ENCODE measurements around the gene SCAMP4. TPM values are rescaled to one million over a fixed set of nuclear protein-coding genes. Genes with fewer than 3 reads are reported as not detected.

The SCAMP4 gene
- total and polyA plus RNA-seq, 2 of the 13 experiments (the other 11 are each of a cell fraction or from before 2014, with no cell fraction given): 10.7 to 13.7 TPM

GRCh38 chr19:1935484-1936208, 30.4 kb downstream of the SCAMP4 start (continued):
- TF ChIP-seq ZNF674 (CRISPR knock-in tag; IDR thresholded peaks at IDR 0.05; ENCODE audit: low read depth) (no peak), FOSL2 (CRISPR knock-in tag; IDR thresholded peaks at IDR 0.05) (peak; percentile 88), ZNF720 (CRISPR knock-in tag; IDR thresholded peaks at IDR 0.05) (no peak), ARNT2 (CRISPR knock-in tag; IDR thresholded peaks at IDR 0.05; ENCODE audit: low read depth) (no peak), HOXA9 (CRISPR knock-in tag; IDR thresholded peaks at IDR 0.05; ENCODE audit: borderline replicate concordance) (no peak), PRMT3 (CRISPR knock-in tag; IDR thresholded peaks at IDR 0.05; ENCODE audit: borderline replicate concordance, low read depth) (no peak), EEA1 (CRISPR knock-in tag; IDR thresholded peaks at IDR 0.05; ENCODE audit: borderline replicate concordance) (no peak), ZNF24 (IDR thresholded peaks at IDR 0.05) (no peak), HNRNPLL (IDR thresholded peaks at IDR 0.05; ENCODE audit: low read depth, low read length, poor library complexity, severe bottlenecking) (no peak), NRL (CRISPR knock-in tag; IDR thresholded peaks at IDR 0.05; ENCODE audit: borderline replicate concordance) (peak; percentile 62; the same call in 1 of the 2 replicates), ZNF251 (CRISPR knock-in tag; IDR thresholded peaks at IDR 0.05) (no peak), TFE3 (CRISPR knock-in tag; IDR thresholded peaks at IDR 0.05) (0 out of 2 replicates have a peak, but pooled peaks have one; percentile 26), ZNF317 (CRISPR knock-in tag; IDR thresholded peaks at IDR 0.05) (no peak), ZNF850 (CRISPR knock-in tag; conservative IDR thresholded peaks at IDR 0.05) (no peak), MTF2 (CRISPR knock-in tag; IDR thresholded peaks at IDR 0.05; ENCODE audit: borderline replicate concordance) (no peak), ZFP62 (CRISPR knock-in tag; IDR thresholded peaks at IDR 0.05) (no peak), STAG1 (CRISPR knock-in tag; IDR thresholded peaks at IDR 0.05) (no peak), GTF3A (CRISPR knock-in tag; conservative IDR thresholded peaks at IDR 0.05) (no peak)
- TF ChIP-seq, protein P1, sequence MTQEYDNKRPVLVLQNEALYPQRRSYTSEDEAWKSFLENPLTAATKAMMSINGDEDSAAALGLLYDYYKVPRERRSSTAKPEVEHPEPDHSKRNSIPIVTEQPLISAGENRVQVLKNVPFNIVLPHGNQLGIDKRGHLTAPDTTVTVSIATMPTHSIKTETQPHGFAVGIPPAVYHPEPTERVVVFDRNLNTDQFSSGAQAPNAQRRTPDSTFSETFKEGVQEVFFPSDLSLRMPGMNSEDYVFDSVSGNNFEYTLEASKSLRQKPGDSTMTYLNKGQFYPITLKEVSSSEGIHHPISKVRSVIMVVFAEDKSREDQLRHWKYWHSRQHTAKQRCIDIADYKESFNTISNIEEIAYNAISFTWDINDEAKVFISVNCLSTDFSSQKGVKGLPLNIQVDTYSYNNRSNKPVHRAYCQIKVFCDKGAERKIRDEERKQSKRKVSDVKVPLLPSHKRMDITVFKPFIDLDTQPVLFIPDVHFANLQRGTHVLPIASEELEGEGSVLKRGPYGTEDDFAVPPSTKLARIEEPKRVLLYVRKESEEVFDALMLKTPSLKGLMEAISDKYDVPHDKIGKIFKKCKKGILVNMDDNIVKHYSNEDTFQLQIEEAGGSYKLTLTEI (CRISPR knock-in tag; conservative IDR thresholded peaks at IDR 0.05): no peak
- TF ChIP-seq, protein P2, sequence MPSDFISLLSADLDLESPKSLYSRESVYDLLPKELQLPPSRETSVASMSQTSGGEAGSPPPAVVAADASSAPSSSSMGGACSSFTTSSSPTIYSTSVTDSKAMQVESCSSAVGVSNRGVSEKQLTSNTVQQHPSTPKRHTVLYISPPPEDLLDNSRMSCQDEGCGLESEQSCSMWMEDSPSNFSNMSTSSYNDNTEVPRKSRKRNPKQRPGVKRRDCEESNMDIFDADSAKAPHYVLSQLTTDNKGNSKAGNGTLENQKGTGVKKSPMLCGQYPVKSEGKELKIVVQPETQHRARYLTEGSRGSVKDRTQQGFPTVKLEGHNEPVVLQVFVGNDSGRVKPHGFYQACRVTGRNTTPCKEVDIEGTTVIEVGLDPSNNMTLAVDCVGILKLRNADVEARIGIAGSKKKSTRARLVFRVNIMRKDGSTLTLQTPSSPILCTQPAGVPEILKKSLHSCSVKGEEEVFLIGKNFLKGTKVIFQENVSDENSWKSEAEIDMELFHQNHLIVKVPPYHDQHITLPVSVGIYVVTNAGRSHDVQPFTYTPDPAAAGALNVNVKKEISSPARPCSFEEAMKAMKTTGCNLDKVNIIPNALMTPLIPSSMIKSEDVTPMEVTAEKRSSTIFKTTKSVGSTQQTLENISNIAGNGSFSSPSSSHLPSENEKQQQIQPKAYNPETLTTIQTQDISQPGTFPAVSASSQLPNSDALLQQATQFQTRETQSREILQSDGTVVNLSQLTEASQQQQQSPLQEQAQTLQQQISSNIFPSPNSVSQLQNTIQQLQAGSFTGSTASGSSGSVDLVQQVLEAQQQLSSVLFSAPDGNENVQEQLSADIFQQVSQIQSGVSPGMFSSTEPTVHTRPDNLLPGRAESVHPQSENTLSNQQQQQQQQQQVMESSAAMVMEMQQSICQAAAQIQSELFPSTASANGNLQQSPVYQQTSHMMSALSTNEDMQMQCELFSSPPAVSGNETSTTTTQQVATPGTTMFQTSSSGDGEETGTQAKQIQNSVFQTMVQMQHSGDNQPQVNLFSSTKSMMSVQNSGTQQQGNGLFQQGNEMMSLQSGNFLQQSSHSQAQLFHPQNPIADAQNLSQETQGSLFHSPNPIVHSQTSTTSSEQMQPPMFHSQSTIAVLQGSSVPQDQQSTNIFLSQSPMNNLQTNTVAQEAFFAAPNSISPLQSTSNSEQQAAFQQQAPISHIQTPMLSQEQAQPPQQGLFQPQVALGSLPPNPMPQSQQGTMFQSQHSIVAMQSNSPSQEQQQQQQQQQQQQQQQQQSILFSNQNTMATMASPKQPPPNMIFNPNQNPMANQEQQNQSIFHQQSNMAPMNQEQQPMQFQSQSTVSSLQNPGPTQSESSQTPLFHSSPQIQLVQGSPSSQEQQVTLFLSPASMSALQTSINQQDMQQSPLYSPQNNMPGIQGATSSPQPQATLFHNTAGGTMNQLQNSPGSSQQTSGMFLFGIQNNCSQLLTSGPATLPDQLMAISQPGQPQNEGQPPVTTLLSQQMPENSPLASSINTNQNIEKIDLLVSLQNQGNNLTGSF (CRISPR knock-in tag; IDR thresholded peaks at IDR 0.05): no peak
- TF ChIP-seq, protein P3, sequence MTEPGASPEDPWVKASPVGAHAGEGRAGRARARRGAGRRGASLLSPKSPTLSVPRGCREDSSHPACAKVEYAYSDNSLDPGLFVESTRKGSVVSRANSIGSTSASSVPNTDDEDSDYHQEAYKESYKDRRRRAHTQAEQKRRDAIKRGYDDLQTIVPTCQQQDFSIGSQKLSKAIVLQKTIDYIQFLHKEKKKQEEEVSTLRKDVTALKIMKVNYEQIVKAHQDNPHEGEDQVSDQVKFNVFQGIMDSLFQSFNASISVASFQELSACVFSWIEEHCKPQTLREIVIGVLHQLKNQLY (CRISPR knock-in tag; IDR thresholded peaks at IDR 0.05): no peak

All from HepG2 (cell line).